Uterus (tissue), 2 donors: ENCODE results near the gene STAC2.

Source experiments
- POLR2A ChIP-seq, 2 donors: fragments of 450-650 bp; IDR thresholded peaks; one replicate each; pipeline ENCODE4 v1.6.1; 2016; ENCODE audit warnings: antibody characterized with exemption in 2 of 2, mild to moderate bottlenecking in 1 of 2, moderate library complexity in 1 of 2
- TF ChIP-seq, protein P1 (sequence below), 4 experiments: fragments of 200-600 bp in 2 of 4; fragments of 450-650 bp in 2 of 4; sonication (generic) in 2 of 4; IDR thresholded peaks; one replicate each; pipeline ENCODE4 v1.5.1; 2016 to 2019; ENCODE audit warnings: antibody characterized with exemption in 4 of 4, mild to moderate bottlenecking in 2 of 4, moderate library complexity in 1 of 4

DNA sequence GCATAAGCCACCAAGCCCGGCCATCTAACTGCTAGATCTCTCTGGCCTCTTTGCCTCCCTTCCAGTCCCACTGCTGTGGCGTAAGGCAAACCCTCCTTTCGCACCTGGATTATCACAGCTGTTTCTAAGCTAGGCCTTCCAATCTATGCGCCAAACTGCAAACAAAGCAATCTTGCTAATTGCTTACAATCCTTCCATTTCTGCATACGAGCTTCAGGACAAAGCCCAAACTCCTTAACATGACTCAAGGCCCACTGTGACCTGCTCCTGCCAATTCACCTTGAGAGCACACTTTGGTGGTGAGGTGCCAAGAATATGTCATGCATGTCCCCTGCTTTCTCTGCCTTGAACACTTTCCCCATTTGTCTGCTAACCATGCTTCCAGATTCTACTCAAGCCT, 53.8 kb downstream of the STAC2 start:
- TF ChIP-seq, protein P1, sequence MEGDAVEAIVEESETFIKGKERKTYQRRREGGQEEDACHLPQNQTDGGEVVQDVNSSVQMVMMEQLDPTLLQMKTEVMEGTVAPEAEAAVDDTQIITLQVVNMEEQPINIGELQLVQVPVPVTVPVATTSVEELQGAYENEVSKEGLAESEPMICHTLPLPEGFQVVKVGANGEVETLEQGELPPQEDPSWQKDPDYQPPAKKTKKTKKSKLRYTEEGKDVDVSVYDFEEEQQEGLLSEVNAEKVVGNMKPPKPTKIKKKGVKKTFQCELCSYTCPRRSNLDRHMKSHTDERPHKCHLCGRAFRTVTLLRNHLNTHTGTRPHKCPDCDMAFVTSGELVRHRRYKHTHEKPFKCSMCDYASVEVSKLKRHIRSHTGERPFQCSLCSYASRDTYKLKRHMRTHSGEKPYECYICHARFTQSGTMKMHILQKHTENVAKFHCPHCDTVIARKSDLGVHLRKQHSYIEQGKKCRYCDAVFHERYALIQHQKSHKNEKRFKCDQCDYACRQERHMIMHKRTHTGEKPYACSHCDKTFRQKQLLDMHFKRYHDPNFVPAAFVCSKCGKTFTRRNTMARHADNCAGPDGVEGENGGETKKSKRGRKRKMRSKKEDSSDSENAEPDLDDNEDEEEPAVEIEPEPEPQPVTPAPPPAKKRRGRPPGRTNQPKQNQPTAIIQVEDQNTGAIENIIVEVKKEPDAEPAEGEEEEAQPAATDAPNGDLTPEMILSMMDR (IDR thresholded peaks at IDR 0.05), result no peak
- TF ChIP-seq POLR2A (IDR thresholded peaks at IDR 0.05), result no peak
